ENCODE data around the gene ACBD6.

The ACBD6 gene

GRCh38 chr1:180248731-180249681, 253.4 kb downstream of the ACBD6 start:
- no peaks in the 10 kb centered on the region for H3K4me1 ChIP-seq (ENCODE audit: control insufficient read depth in 1 of 2, insufficient read depth in 2 of 2, low read length in 2 of 2)
- H3K27ac ChIP-seq (ENCODE audit: low read length): no peak overlapping the region
- H3K4me3 ChIP-seq (ENCODE audit: low read depth in 1 of 2, low read length in 2 of 2): no peak overlapping the region
- H3K9me3 ChIP-seq (ENCODE audit: control insufficient read depth in 1 of 2, low read length in 2 of 2): no peaks in the 10 kb centered on the region
- no peaks in the 10 kb centered on the region for H3K36me3 ChIP-seq (ENCODE audit: control insufficient read depth in 1 of 2, insufficient read depth in 2 of 2, low read length in 2 of 2)
- H3K27me3 ChIP-seq (ENCODE audit: low read depth, low read length): peaks cover 4% of the 10 kb centered on the region

- H3K9me3 ChIP-seq (ENCODE audit: control insufficient read depth in 1 of 2, low read length in 2 of 2): no peaks in the 10 kb centered on the region
- H3K36me3 ChIP-seq (ENCODE audit: control insufficient read depth in 1 of 2, insufficient read depth in 2 of 2, low read length in 2 of 2): no peaks in the 10 kb centered on the region
- H3K27ac ChIP-seq (ENCODE audit: low read length): no peak overlapping the region
- H3K4me3 ChIP-seq (ENCODE audit: low read depth in 1 of 2, low read length in 2 of 2): no peak overlapping the region
- H3K27me3 ChIP-seq (ENCODE audit: low read depth, low read length): no peaks in the 10 kb centered on the region
- H3K4me1 ChIP-seq (ENCODE audit: control insufficient read depth in 1 of 2, insufficient read depth in 2 of 2, low read length in 2 of 2): no peaks in the 10 kb centered on the region
These were observed 254.2 kb downstream of the ACBD6 start for GRCh38 chr1:180248176-180248575.

GRCh38 chr1:180247580-180247979, 254.8 kb downstream of the ACBD6 start:
- Histone ChIP-seq H3K27ac (ENCODE audit: low read length) (no peak overlapping the region), H3K4me1 (ENCODE audit: control insufficient read depth in 1 of 2, insufficient read depth in 2 of 2, low read length in 2 of 2) (no peaks in the 10 kb centered on the region), H3K27me3 (ENCODE audit: low read depth, low read length) (no peaks in the 10 kb centered on the region), H3K4me3 (ENCODE audit: low read depth in 1 of 2, low read length in 2 of 2) (no peak overlapping the region), H3K9me3 (ENCODE audit: control insufficient read depth in 1 of 2, low read length in 2 of 2) (no peaks in the 10 kb centered on the region), H3K36me3 (ENCODE audit: control insufficient read depth in 1 of 2, insufficient read depth in 2 of 2, low read length in 2 of 2) (no peaks in the 10 kb centered on the region)

GRCh38 chr1:180247061-180247460, 255.3 kb downstream of the ACBD6 start:
- H3K27me3 ChIP-seq (ENCODE audit: low read depth, low read length): no peaks in the 10 kb centered on the region
- no peaks in the 10 kb centered on the region for H3K9me3 ChIP-seq (ENCODE audit: control insufficient read depth in 1 of 2, low read length in 2 of 2)
- H3K36me3 ChIP-seq (ENCODE audit: control insufficient read depth in 1 of 2, insufficient read depth in 2 of 2, low read length in 2 of 2): no peaks in the 10 kb centered on the region
- H3K4me3 ChIP-seq (ENCODE audit: low read depth in 1 of 2, low read length in 2 of 2): no peak overlapping the region
- H3K27ac ChIP-seq (ENCODE audit: low read length): no peak overlapping the region
- no peaks in the 10 kb centered on the region for H3K4me1 ChIP-seq (ENCODE audit: control insufficient read depth in 1 of 2, insufficient read depth in 2 of 2, low read length in 2 of 2)

GRCh38 chr1:180246579-180246978, 255.8 kb downstream of the ACBD6 start:
- Histone ChIP-seq H3K27ac (ENCODE audit: low read length) (no peak overlapping the region), H3K36me3 (ENCODE audit: control insufficient read depth in 1 of 2, insufficient read depth in 2 of 2, low read length in 2 of 2) (no peaks in the 10 kb centered on the region), H3K27me3 (ENCODE audit: low read depth, low read length) (no peaks in the 10 kb centered on the region), H3K9me3 (ENCODE audit: control insufficient read depth in 1 of 2, low read length in 2 of 2) (no peaks in the 10 kb centered on the region), H3K4me1 (ENCODE audit: control insufficient read depth in 1 of 2, insufficient read depth in 2 of 2, low read length in 2 of 2) (no peaks in the 10 kb centered on the region), H3K4me3 (ENCODE audit: low read depth in 1 of 2, low read length in 2 of 2) (no peak overlapping the region)

GRCh38 chr1:180244840-180245239, 257.5 kb downstream of the ACBD6 start:
- Histone ChIP-seq H3K4me3 (ENCODE audit: low read depth in 1 of 2, low read length in 2 of 2) (no peak overlapping the region), H3K27ac (ENCODE audit: low read length) (no peak overlapping the region), H3K9me3 (ENCODE audit: control insufficient read depth in 1 of 2, low read length in 2 of 2) (no peaks in the 10 kb centered on the region), H3K4me1 (ENCODE audit: control insufficient read depth in 1 of 2, insufficient read depth in 2 of 2, low read length in 2 of 2) (no peaks in the 10 kb centered on the region), H3K27me3 (ENCODE audit: low read depth, low read length) (peaks cover under 1% of the 10 kb centered on the region), H3K36me3 (ENCODE audit: control insufficient read depth in 1 of 2, insufficient read depth in 2 of 2, low read length in 2 of 2) (no peaks in the 10 kb centered on the region)

GRCh38 chr1:180243517-180244221, 258.7 kb downstream of the ACBD6 start:
- H3K9me3 ChIP-seq (ENCODE audit: control insufficient read depth in 1 of 2, low read length in 2 of 2): no peaks in the 10 kb centered on the region
- peaks cover 12% of the 10 kb centered on the region for H3K27me3 ChIP-seq (ENCODE audit: low read depth, low read length)
- no peaks in the 10 kb centered on the region for H3K36me3 ChIP-seq (ENCODE audit: control insufficient read depth in 1 of 2, insufficient read depth in 2 of 2, low read length in 2 of 2)
- H3K27ac ChIP-seq (ENCODE audit: low read length): no peak overlapping the region
- H3K4me1 ChIP-seq (ENCODE audit: control insufficient read depth in 1 of 2, insufficient read depth in 2 of 2, low read length in 2 of 2): no peaks in the 10 kb centered on the region
- H3K4me3 ChIP-seq (ENCODE audit: low read depth in 1 of 2, low read length in 2 of 2): no peak overlapping the region

- Histone ChIP-seq H3K27ac (ENCODE audit: low read length) (no peak overlapping the region), H3K9me3 (ENCODE audit: control insufficient read depth in 1 of 2, low read length in 2 of 2) (no peaks in the 10 kb centered on the region), H3K4me3 (ENCODE audit: low read depth in 1 of 2, low read length in 2 of 2) (no peak overlapping the region), H3K27me3 (ENCODE audit: low read depth, low read length) (peaks cover 29% of the 10 kb centered on the region), H3K36me3 (ENCODE audit: control insufficient read depth in 1 of 2, insufficient read depth in 2 of 2, low read length in 2 of 2) (no peaks in the 10 kb centered on the region), H3K4me1 (ENCODE audit: control insufficient read depth in 1 of 2, insufficient read depth in 2 of 2, low read length in 2 of 2) (no peaks in the 10 kb centered on the region)
These were observed 260.4 kb downstream of the ACBD6 start for GRCh38 chr1:180241716-180242544.

GRCh38 chr1:180239145-180240096, 263.0 kb downstream of the ACBD6 start:
- no peaks in the 10 kb centered on the region for H3K36me3 ChIP-seq (ENCODE audit: control insufficient read depth in 1 of 2, insufficient read depth in 2 of 2, low read length in 2 of 2)
- peaks cover 54% of the 10 kb centered on the region for H3K27me3 ChIP-seq (ENCODE audit: low read depth, low read length)
- no peak overlapping the region for H3K27ac ChIP-seq (ENCODE audit: low read length)
- peaks cover 0 to 21% of the 10 kb centered on the region in 2 donors for H3K4me1 ChIP-seq (ENCODE audit: control insufficient read depth in 1 of 2, insufficient read depth in 2 of 2, low read length in 2 of 2)
- no peaks in the 10 kb centered on the region for H3K9me3 ChIP-seq (ENCODE audit: control insufficient read depth in 1 of 2, low read length in 2 of 2)
- no peak overlapping the region for H3K4me3 ChIP-seq (ENCODE audit: low read depth in 1 of 2, low read length in 2 of 2)

- Histone ChIP-seq H3K27ac (ENCODE audit: low read length) (no peak overlapping the region), H3K9me3 (ENCODE audit: control insufficient read depth in 1 of 2, low read length in 2 of 2) (no peaks in the 10 kb centered on the region), H3K4me1 (ENCODE audit: control insufficient read depth in 1 of 2, insufficient read depth in 2 of 2, low read length in 2 of 2) (peaks cover 0 to 25% of the 10 kb centered on the region in 2 donors), H3K36me3 (ENCODE audit: control insufficient read depth in 1 of 2, insufficient read depth in 2 of 2, low read length in 2 of 2) (no peaks in the 10 kb centered on the region), H3K4me3 (ENCODE audit: low read depth in 1 of 2, low read length in 2 of 2) (no peak overlapping the region), H3K27me3 (ENCODE audit: low read depth, low read length) (peaks cover 59% of the 10 kb centered on the region)
These were observed 263.7 kb downstream of the ACBD6 start for GRCh38 chr1:180238675-180239074.
